ENCODE measurements around the gene IRF5.

GRCh38 chr7:128936798-128937197 is 929 bp upstream of the IRF5 start:
- no peak for TF ChIP-seq EZH2phosphoT487 (IDR thresholded peaks at IDR 0.05; ENCODE audit: borderline replicate concordance)
- TF ChIP-seq CTCF (conservative IDR thresholded peaks at IDR 0.05; ENCODE audit: low read length): no peak
